Osteocyte (in vitro differentiated cells): Measurements from ENCODE around the gene ORM1. TPM values are rescaled to one million over a fixed set of nuclear protein-coding genes. Genes with fewer than 3 reads are reported as not detected.
"Not testable (repeated sequence)": the region's sequence is repeated elsewhere in the genome, so short reads cannot be mapped to it uniquely, and the experiment has no call there.

ENCODE experiments used
- DNase-seq: peaks from one replicate; pipeline ENCODE4 v3.0.0; 2021; ENCODE audit warnings: mixed read lengths; ENCODE audit not compliant: unreplicated experiment; ENCODE audit errors: extremely low spot score
- H3K27ac Mint-ChIP-seq: one replicate; pipeline ENCODE4 v1.8.0; 2021; ENCODE audit warnings: mild to moderate bottlenecking, mixed read lengths; ENCODE audit not compliant: unreplicated experiment
- H3K27me3 Mint-ChIP-seq: one replicate; pipeline ENCODE4 v1.8.0; 2021; ENCODE audit warnings: mixed read lengths; ENCODE audit not compliant: unreplicated experiment
- H3K36me3 Mint-ChIP-seq: one replicate; pipeline ENCODE4 v1.8.0; 2021; ENCODE audit warnings: mixed read lengths; ENCODE audit not compliant: unreplicated experiment
- H3K4me1 Mint-ChIP-seq: one replicate; pipeline ENCODE4 v1.8.0; 2021; ENCODE audit warnings: mixed read lengths; ENCODE audit not compliant: unreplicated experiment
- H3K4me3 Mint-ChIP-seq: one replicate; pipeline ENCODE4 v1.8.0; 2021; ENCODE audit warnings: mild to moderate bottlenecking, moderate library complexity, mixed read lengths; ENCODE audit not compliant: unreplicated experiment
- H3K9me3 Mint-ChIP-seq: one replicate; pipeline ENCODE4 v1.8.0; 2021; ENCODE audit warnings: mixed read lengths; ENCODE audit not compliant: unreplicated experiment
- total RNA-seq: library from RNA; stranded (reverse); gene quantifications from 2 replicates; pipeline ENCODE4 v1.2.1, GENCODE V29; 2021
- TF ChIP-seq, protein P1 (sequence below): fragments of 200-600 bp; sonication (generic); IDR thresholded peaks from 2 replicates; pipeline ENCODE4 v1.5.0; 2021; ENCODE audit warnings: antibody characterized with exemption, mild to moderate bottlenecking, moderate library complexity

The ORM1 gene
- total RNA-seq, 1 donor from 2014 or later, result not detected

DNA sequence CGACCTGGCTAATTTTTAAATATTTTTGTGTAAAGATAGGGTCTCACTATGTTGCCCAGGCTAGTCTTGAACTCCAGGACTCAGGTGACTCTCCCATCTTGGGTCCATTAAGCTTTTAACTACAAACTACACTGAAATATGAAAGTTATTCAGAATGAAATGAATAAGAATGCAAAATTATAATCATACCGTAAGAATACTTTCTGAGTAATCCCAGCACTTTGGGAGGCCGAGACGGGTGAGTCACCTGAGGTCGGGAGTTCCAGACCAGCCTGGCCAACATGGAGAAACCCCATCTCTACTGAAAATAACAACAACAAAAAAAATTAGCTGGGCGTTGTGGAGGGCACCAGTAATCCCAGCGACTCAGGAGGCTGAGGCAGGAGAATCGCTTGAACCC, 1.1 kb upstream of the ORM1 start:
- Mint-ChIP-seq H3K9me3 (no peaks in the 10 kb centered on the region), H3K4me1 (peaks cover 10% of the 10 kb centered on the region), H3K4me3 (no peak overlapping the region), H3K27ac (no peak overlapping the region), H3K36me3 (no peaks in the 10 kb centered on the region), H3K27me3 (peaks cover 4% of the 10 kb centered on the region)
- no peak for DNase-seq
- TF ChIP-seq, protein P1, sequence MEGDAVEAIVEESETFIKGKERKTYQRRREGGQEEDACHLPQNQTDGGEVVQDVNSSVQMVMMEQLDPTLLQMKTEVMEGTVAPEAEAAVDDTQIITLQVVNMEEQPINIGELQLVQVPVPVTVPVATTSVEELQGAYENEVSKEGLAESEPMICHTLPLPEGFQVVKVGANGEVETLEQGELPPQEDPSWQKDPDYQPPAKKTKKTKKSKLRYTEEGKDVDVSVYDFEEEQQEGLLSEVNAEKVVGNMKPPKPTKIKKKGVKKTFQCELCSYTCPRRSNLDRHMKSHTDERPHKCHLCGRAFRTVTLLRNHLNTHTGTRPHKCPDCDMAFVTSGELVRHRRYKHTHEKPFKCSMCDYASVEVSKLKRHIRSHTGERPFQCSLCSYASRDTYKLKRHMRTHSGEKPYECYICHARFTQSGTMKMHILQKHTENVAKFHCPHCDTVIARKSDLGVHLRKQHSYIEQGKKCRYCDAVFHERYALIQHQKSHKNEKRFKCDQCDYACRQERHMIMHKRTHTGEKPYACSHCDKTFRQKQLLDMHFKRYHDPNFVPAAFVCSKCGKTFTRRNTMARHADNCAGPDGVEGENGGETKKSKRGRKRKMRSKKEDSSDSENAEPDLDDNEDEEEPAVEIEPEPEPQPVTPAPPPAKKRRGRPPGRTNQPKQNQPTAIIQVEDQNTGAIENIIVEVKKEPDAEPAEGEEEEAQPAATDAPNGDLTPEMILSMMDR, result no peak

DNA sequence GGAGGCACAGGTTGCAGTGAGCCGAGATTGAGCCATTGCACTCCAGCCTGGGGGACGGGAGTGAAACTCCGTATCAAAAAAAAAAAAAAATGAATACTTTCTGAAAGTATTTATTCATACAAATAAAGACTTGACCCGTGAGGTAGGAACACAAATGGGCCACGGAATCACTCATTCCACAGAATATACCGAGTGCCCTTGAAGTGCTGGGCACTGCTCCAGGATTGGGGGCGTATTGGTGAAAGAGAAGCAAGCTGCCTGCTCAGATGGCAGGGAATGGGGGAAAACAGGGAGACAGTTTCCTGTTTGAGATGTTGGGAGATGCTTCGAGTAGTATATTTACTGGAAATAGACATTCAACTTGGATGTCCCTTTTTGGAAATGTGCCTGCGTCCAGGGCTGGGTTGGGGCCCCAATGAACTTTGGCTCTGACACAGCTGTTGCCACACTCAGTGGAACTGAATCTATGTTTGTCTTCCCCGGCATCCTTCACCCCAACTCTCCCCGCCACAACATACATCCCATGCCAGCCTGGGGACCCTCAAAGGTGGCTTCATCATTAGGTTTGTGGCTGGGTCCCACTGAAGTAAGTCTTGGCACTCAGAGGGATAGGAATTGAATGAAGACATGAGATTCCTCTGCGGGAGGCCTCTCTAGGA, 609 bp upstream of the ORM1 start:
- not testable (repeated sequence) for H3K27ac Mint-ChIP-seq, H3K27me3 Mint-ChIP-seq, DNase-seq, H3K36me3 Mint-ChIP-seq, H3K9me3 Mint-ChIP-seq, H3K4me1 Mint-ChIP-seq, H3K4me3 Mint-ChIP-seq

DNA sequence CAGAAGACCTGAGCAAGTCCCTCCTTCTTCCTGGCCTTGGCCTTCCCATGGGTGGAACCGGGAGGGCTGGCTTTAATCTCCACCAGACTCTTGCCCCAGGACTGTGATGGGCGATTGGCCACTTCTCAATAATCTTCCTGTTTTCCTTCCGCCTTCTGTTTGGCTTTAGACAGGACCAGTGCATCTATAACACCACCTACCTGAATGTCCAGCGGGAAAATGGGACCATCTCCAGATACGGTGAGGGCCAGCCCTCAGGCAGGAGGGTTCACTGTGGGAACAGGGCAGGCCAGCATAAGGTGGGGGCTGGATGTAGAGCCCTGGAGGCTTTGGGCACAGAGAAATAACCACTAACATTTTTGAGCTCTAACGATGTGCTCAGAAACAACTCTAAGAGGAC, 951 bp downstream of the ORM1 start:
- not testable (repeated sequence) for H3K27ac Mint-ChIP-seq, H3K4me3 Mint-ChIP-seq, H3K4me1 Mint-ChIP-seq, H3K36me3 Mint-ChIP-seq, H3K27me3 Mint-ChIP-seq, H3K9me3 Mint-ChIP-seq
- DNase-seq, result peak; percentile 90

DNA sequence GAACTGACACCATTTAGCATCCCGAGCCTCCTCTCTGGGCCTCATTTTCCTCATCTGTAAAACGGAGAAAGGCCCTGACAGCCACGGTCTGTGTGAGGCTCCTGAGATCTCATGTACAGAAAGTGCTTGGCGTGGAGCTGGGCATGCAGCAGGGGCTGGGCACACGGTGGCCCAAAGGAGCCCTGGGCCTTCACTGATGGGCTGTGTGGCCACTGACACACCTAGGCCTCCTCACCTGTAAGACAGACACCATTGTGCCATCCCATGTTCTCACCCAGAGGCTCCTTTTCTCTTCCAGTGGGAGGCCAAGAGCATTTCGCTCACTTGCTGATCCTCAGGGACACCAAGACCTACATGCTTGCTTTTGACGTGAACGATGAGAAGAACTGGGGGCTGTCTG, 1.6 kb downstream of the ORM1 start:
- TF ChIP-seq, protein P1, result no peak
- H3K27ac Mint-ChIP-seq, result no peak overlapping the region
- H3K4me3 Mint-ChIP-seq, result no peak overlapping the region
- no peaks in the 10 kb centered on the region for H3K27me3 Mint-ChIP-seq
- H3K36me3 Mint-ChIP-seq, result no peaks in the 10 kb centered on the region
- H3K9me3 Mint-ChIP-seq, result no peaks in the 10 kb centered on the region
- no peaks in the 10 kb centered on the region for H3K4me1 Mint-ChIP-seq
- DNase-seq, result peak; percentile 91

DNA sequence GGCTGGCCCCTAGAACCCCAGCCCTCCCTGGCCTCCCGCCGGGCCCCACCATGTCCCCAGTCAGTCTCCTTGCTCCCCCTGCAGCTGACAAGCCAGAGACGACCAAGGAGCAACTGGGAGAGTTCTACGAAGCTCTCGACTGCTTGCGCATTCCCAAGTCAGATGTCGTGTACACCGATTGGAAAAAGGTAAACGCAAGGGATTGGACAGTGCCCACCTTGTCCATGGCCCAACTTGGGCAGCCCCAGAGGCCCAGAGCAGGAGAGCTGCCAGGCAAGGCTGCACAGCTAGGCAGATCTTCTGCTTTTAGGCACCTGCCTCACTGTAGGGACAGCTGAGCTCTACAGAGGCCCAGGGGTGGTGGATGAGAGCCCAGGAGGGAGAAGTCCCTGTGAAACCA, 2.1 kb downstream of the ORM1 start:
- H3K27me3 Mint-ChIP-seq, H3K36me3 Mint-ChIP-seq, H3K27ac Mint-ChIP-seq, H3K4me1 Mint-ChIP-seq, H3K4me3 Mint-ChIP-seq, H3K9me3 Mint-ChIP-seq: not testable (repeated sequence)
- DNase-seq, result peak; percentile 90

DNA sequence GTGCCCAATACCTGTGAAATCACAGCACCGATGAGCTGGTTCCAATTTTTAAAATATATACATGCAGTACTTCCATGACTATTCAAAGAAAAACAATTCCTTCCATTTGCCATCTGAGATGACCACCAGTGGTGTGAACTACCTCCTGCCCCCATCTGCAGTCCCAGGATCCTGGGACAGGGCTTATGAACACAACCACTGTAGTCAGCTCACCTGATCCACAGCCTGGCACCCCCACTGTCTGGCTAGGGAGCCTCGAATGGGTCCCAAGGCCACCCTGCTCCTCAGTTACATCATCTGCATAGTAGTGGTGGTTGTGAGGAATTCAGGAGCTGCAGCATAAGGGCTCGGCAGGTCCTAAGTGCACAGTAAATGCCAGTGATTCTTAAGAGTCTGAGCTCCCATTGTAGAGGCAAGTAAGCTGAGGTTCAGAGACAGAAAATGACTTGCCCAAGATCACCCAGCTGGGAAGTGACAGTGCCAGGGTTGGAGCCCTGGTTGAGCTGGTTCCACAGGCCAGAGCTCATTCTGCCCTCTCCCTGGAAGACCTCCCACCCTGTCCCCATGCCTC, 2.9 kb downstream of the ORM1 start:
- H3K9me3 Mint-ChIP-seq, H3K4me3 Mint-ChIP-seq, H3K36me3 Mint-ChIP-seq, H3K27ac Mint-ChIP-seq, H3K27me3 Mint-ChIP-seq, H3K4me1 Mint-ChIP-seq: not testable (repeated sequence)
- peak; percentile 90 for DNase-seq

DNA sequence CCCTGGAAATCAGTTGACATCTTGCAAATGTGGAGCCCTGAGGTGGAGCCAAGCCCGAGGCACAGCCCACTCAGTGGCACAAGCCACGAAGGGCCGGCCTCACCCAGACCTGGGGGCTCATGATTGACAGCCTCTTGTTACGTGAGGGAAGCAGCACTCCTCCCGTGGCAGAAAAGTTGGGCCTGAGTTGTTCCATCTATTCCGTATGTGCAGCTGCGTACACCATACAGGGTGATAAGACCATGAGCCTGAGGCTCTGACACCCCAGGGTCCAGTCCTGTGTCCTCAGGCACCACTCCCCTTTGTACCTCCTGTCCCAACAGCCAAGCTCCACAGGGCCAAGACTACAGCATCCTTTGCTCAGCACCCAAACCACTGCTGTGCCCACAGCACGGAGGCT, 4.9 kb downstream of the ORM1 start:
- Mint-ChIP-seq H3K9me3 (no peaks in the 10 kb centered on the region), H3K27me3 (no peaks in the 10 kb centered on the region), H3K27ac (no peak overlapping the region), H3K36me3 (no peaks in the 10 kb centered on the region), H3K4me3 (no peak overlapping the region), H3K4me1 (no peaks in the 10 kb centered on the region)
- DNase-seq, result peak; percentile 92
- TF ChIP-seq, protein P1, result no peak

DNA sequence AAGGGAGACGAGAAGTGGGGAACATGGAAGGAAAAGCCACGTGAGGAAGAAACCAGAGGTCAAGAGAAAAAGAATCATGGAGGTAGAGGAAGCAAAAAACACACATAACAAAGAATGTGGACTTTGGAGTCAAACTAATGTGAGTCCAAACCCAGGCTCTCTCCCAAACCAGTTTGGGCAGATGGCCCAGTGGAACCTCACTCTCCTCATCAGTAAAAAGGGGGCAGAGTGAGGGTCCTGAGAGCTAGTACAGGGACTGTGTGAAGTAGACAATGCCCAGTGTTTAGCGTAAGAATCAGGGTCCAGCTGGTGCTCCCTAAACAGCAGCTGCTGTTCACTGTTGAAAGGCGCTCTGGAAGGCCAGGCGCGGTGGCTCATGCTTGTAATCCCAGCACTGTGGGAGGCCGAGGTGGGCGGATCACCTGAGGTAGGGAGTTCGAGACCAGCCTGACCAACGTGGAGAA, 5.5 kb downstream of the ORM1 start:
- H3K27me3 Mint-ChIP-seq, H3K4me3 Mint-ChIP-seq, H3K27ac Mint-ChIP-seq, H3K9me3 Mint-ChIP-seq, H3K36me3 Mint-ChIP-seq, H3K4me1 Mint-ChIP-seq: not testable (repeated sequence)
- DNase-seq, result peak; percentile 88

DNA sequence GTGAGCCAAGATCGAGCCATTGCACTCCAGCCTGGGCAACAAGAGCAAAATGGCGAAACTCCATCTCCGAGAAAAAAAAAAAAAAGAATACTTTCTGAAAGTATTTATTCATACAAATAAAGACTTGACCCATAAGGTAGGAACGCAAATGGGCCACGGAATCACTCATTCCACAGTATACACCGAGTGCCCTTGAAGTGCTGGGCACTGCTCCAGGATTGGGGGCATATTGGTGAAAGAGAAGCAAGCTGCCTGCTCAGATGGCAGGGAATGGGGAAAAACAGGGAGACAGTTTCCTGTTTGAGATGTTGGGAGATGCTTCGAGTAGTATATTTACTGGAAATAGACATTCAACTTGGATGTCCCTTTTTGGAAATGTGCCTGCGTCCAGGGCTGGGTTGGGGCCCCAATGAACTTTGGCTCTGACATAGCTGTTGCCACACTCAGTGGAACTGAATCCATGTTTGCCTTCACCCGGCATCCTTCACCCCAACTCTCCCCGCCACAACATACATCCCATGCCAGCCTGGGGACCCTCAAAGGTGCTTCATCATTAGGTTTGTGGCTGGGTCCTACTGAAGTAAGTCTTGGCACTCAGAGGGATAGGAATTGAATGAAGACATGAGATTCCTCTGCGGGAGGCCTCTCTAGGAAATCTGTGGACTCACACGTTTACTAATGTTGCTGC, 6.2 kb downstream of the ORM1 start:
- not testable (repeated sequence) for H3K9me3 Mint-ChIP-seq, H3K27me3 Mint-ChIP-seq, H3K4me3 Mint-ChIP-seq, H3K4me1 Mint-ChIP-seq, H3K36me3 Mint-ChIP-seq, H3K27ac Mint-ChIP-seq
- DNase-seq, result peak; percentile 90
